Breast epithelium (tissue), 4 donors: ENCODE results near the gene EHD3. TPM values are rescaled to one million over a fixed set of nuclear protein-coding genes. Genes with fewer than 3 reads are reported as not detected.
A peak's percentile ranks its signal among the peaks of the same experiment; 100 is the strongest.

Experiments used
- DNase-seq, 2 donors: peaks; one replicate each; pipeline ENCODE4 v3.0.0-alpha.2; 2019; ENCODE audit warnings: low spot score in 2 of 2
- H3K27ac ChIP-seq, 2 donors: fragments of 200-600 bp; sonication (generic) in 1 of 2; one replicate each; pipeline ENCODE4 v1.5.1; 2016 to 2019; ENCODE audit warnings: mild to moderate bottlenecking in 1 of 2
- H3K27me3 ChIP-seq, 2 donors: fragments of 200-600 bp; sonication (generic) in 1 of 2; one replicate each; pipeline versions ENCODE4 v1.5.1 to v1.6.0; 2017 to 2019; ENCODE audit warnings: control low read depth in 1 of 2, mild to moderate bottlenecking in 1 of 2
- H3K36me3 ChIP-seq: fragments of 200-600 bp; one replicate; pipeline ENCODE4 v1.5.1; 2019
- H3K4me1 ChIP-seq, 2 donors: fragments of 200-600 bp; sonication (generic); one replicate each; pipeline ENCODE4 v1.5.1; 2016 to 2019; ENCODE audit warnings: control low read depth in 1 of 2
- H3K4me3 ChIP-seq, 3 donors: fragments of 200-600 bp; sonication (generic); 1 replicate in 2 of 3; 2 replicates in 1 of 3; pipeline ENCODE4 v1.5.1; 2016 to 2019; ENCODE audit warnings: mild to moderate bottlenecking in 3 of 3, moderate library complexity in 2 of 3
- H3K9me3 ChIP-seq, 2 donors: fragments of 200-600 bp; sonication (generic) in 1 of 2; one replicate each; pipeline ENCODE4 v1.5.1; 2016 to 2019; ENCODE audit warnings: control low read depth in 1 of 2
- POLR2A ChIP-seq: fragments of 450-650 bp; IDR thresholded peaks from one replicate; pipeline ENCODE4 v1.6.1; 2016; ENCODE audit warnings: antibody characterized with exemption, mild to moderate bottlenecking, moderate library complexity
- POLR2AphosphoS5 ChIP-seq, 3 donors: sonication (generic); formaldehyde crosslinking; IDR thresholded peaks; one replicate each; pipeline ENCODE4 v1.6.1; 2017; ENCODE audit warnings: antibody characterized with exemption in 3 of 3
- intact Hi-C: fragments of 100-400 bp; cut with DNase I; formaldehyde crosslinking; loops from one replicate; pipeline ENCODE4 v1.15.1; 2023; ENCODE audit warnings: low total_unique reads
- total RNA-seq, 3 donors: library from RNA; depleted of rRNA; stranded (reverse); fragments of >200 nt; gene quantifications; one replicate each; pipeline ENCODE4 v1.1.0, GENCODE V29; 2016
- TF ChIP-seq, protein P1 (sequence below), 3 donors: fragments of 450-650 bp; IDR thresholded peaks; one replicate each; pipeline ENCODE4 v1.5.1; 2016 to 2017; ENCODE audit warnings: antibody characterized with exemption in 3 of 3, mild to moderate bottlenecking in 3 of 3, moderate library complexity in 3 of 3

Gene EHD3
- 10 to 100 TPM in 1 of 3 donors, 1 to 10 TPM in 2; 2.7 to 10.1 (median 9.2) TPM for total RNA-seq

- no peaks in the 10 kb centered on the region for H3K9me3 ChIP-seq
- no peaks in the 10 kb centered on the region for H3K36me3 ChIP-seq
- H3K27ac ChIP-seq, result peak within 1 kb of the TSS; percentile 54 to 60
- DNase-seq, result peak; percentile 74 to 84
- intact Hi-C loops, result no loop called here
- H3K27me3 ChIP-seq, result no peaks in the 10 kb centered on the region
- peak within 1 kb of the TSS; percentile 47 to 77 (median 63) for H3K4me3 ChIP-seq
- TF ChIP-seq, protein P1, sequence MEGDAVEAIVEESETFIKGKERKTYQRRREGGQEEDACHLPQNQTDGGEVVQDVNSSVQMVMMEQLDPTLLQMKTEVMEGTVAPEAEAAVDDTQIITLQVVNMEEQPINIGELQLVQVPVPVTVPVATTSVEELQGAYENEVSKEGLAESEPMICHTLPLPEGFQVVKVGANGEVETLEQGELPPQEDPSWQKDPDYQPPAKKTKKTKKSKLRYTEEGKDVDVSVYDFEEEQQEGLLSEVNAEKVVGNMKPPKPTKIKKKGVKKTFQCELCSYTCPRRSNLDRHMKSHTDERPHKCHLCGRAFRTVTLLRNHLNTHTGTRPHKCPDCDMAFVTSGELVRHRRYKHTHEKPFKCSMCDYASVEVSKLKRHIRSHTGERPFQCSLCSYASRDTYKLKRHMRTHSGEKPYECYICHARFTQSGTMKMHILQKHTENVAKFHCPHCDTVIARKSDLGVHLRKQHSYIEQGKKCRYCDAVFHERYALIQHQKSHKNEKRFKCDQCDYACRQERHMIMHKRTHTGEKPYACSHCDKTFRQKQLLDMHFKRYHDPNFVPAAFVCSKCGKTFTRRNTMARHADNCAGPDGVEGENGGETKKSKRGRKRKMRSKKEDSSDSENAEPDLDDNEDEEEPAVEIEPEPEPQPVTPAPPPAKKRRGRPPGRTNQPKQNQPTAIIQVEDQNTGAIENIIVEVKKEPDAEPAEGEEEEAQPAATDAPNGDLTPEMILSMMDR (IDR thresholded peaks at IDR 0.05), result peak in 2 of 3 donors; percentile 36 to 55
- TF ChIP-seq POLR2AphosphoS5 (IDR thresholded peaks at IDR 0.05), result peak; percentile 22 to 32 (median 30)
- TF ChIP-seq POLR2A, result no peak
- H3K4me1 ChIP-seq, result peaks cover 0 to 5% of the 10 kb centered on the region in 2 donors
These were observed at the start of gene EHD3 for GRCh38 chr2:31233741-31234682. Gene EHD3 (plus strand): TSS chr2:31234152. CDS start chr2:31234622, 470 bp downstream.

GRCh38 chr2:31187166-31187565 is 46.8 kb upstream of the EHD3 start:
- no peak overlapping the region for H3K27ac ChIP-seq
- H3K9me3 ChIP-seq, result no peaks in the 10 kb centered on the region
- TF ChIP-seq, protein P1 (IDR thresholded peaks at IDR 0.05), result no peak
- TF ChIP-seq POLR2A (no peak), POLR2AphosphoS5 (IDR thresholded peaks at IDR 0.05) (no peak)
- no peak for DNase-seq
- no peak overlapping the region for H3K4me3 ChIP-seq
- H3K36me3 ChIP-seq, result no peaks in the 10 kb centered on the region
- intact Hi-C loops, result no loop called here
- no peaks in the 10 kb centered on the region for H3K4me1 ChIP-seq
- H3K27me3 ChIP-seq, result no peaks in the 10 kb centered on the region

DNA sequence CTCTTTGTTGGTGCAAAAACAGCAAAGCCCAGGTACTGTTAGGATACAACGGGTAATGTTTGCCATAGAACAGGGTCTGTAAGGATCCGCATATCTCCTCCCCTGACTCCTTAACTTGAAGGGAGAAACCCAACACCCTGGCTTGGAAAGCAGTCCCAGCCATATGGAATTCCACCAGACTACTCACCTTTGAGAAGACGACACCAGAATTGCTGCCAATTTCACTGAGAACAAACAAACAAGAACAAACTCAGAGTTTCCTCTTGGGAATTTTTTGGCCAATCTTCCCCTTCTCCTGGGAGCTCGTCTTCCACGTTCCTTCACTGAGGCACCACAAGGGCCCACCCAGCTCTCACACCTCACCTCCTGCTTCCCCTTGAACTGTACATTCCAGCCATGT is 45.8 kb upstream of the EHD3 start:
- Histone ChIP-seq H3K4me3 (no peak overlapping the region), H3K36me3 (no peaks in the 10 kb centered on the region), H3K27ac (no peak overlapping the region), H3K9me3 (no peaks in the 10 kb centered on the region), H3K4me1 (no peaks in the 10 kb centered on the region), H3K27me3 (no peaks in the 10 kb centered on the region)
- TF ChIP-seq, protein P1 (IDR thresholded peaks at IDR 0.05), result no peak
- TF ChIP-seq POLR2AphosphoS5 (IDR thresholded peaks at IDR 0.05) (no peak), POLR2A (no peak)
- intact Hi-C loops, result no loop called here
- no peak for DNase-seq

- TF ChIP-seq POLR2A, result no peak
- TF ChIP-seq, protein P1 (IDR thresholded peaks at IDR 0.05), result no peak
- no peak for TF ChIP-seq POLR2AphosphoS5 (IDR thresholded peaks at IDR 0.05)
- Histone ChIP-seq H3K4me3 (no peak overlapping the region), H3K4me1 (no peaks in the 10 kb centered on the region), H3K9me3 (no peaks in the 10 kb centered on the region), H3K36me3 (no peaks in the 10 kb centered on the region), H3K27me3 (no peaks in the 10 kb centered on the region), H3K27ac (no peak overlapping the region)
- no peak for DNase-seq
- intact Hi-C loops, result no loop called here
These were observed 44.8 kb upstream of the EHD3 start for GRCh38 chr2:31189141-31189540.

DNA sequence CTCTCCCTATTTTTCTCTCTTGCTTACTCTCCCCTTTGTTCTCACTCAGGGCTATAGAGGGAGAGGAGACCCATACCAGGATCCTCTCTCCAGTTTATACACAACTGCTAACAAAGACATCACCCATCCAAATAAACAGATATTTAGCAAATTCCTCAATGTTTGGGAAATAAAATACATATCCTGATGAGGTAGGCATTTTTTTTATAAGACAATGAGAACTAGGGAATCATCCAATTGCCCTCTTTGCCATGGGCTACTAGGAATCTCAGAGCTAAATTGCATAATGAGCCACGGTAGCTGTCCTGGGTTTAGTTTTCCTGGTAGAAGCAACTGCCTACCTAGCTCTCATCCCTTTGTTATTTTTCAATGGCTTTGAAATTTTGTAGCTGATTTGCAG is 43.8 kb upstream of the EHD3 start:
- no peak overlapping the region for H3K27ac ChIP-seq
- no peak for DNase-seq
- no peak for TF ChIP-seq POLR2A
- TF ChIP-seq, protein P1 (IDR thresholded peaks at IDR 0.05), result no peak
- no peak for TF ChIP-seq POLR2AphosphoS5 (IDR thresholded peaks at IDR 0.05)
- H3K4me3 ChIP-seq, result no peak overlapping the region
- H3K27me3 ChIP-seq, result no peaks in the 10 kb centered on the region
- no peaks in the 10 kb centered on the region for H3K4me1 ChIP-seq
- no peaks in the 10 kb centered on the region for H3K9me3 ChIP-seq
- no peaks in the 10 kb centered on the region for H3K36me3 ChIP-seq
- intact Hi-C loops, result no loop called here
